HepG2 (cell line): ENCODE measurements around the gene SRCAP. TPM values are rescaled to one million over a fixed set of nuclear protein-coding genes. Genes with fewer than 3 reads are reported as not detected.

Experiments
- BCL6 ChIP-seq: IDR thresholded peaks from 2 replicates; pipeline ENCODE4 v1.6.1; 2016; ENCODE audit warnings: missing genetic modification reagents, missing compliant biosample characterization
- ELF4 ChIP-seq: sonication (generic); formaldehyde crosslinking; IDR thresholded peaks from 2 replicates; pipeline ENCODE4 v1.5.0; 2020; ENCODE audit warnings: missing genetic modification reagents, mild to moderate bottlenecking, moderate library complexity, borderline replicate concordance
- EP300 ChIP-seq, 3 experiments: sonication (generic) in 1 of 3; formaldehyde crosslinking in 1 of 3; IDR thresholded peaks; 2 replicates each; pipeline versions ENCODE4 v1.5.1 to v1.6.1; 2011 to 2020; ENCODE audit warnings: low read depth in 2 of 3, low read length in 2 of 3, borderline replicate concordance in 1 of 3, improper control_type of control experiment in 1 of 3, mild to moderate bottlenecking in 1 of 3, missing genetic modification reagents in 1 of 3, moderate library complexity in 1 of 3
- HDAC6 ChIP-seq: fragments of 200-600 bp; sonication (generic); IDR thresholded peaks from 2 replicates; pipeline ENCODE4 v1.7.0; 2017; ENCODE audit warnings: mild to moderate bottlenecking, antibody characterized with exemption, low read length, low read depth
- MAZ ChIP-seq, 2 experiments: sonication (generic) in 1 of 2; formaldehyde crosslinking in 1 of 2; IDR thresholded peaks; 2 replicates each; pipeline versions ENCODE4 v1.5.0 to v1.6.1; 2012 to 2020; ENCODE audit warnings: low read depth in 2 of 2, mild to moderate bottlenecking in 2 of 2, borderline replicate concordance in 1 of 2, improper control_type of control experiment in 1 of 2, low read length in 1 of 2, missing genetic modification reagents in 1 of 2, moderate library complexity in 1 of 2
- NFAT5 ChIP-seq: sonication (generic); formaldehyde crosslinking; IDR thresholded peaks from 2 replicates; pipeline ENCODE4 v1.4.0; 2020; ENCODE audit warnings: missing genetic modification reagents
- NR2F1 ChIP-seq, 2 experiments: fragments of 450-650 bp in 1 of 2; formaldehyde crosslinking in 1 of 2; IDR thresholded peaks; 2 replicates each; pipeline versions ENCODE4 v1.5.0 to v1.6.1; 2016 to 2020; ENCODE audit warnings: mild to moderate bottlenecking in 1 of 2, missing compliant biosample characterization in 1 of 2, missing genetic modification reagents in 1 of 2, moderate library complexity in 1 of 2
- RXRA ChIP-seq: sonication (generic); formaldehyde crosslinking; IDR thresholded peaks from 2 replicates; pipeline ENCODE4 v1.5.1; 2020; ENCODE audit warnings: missing genetic modification reagents
- UBTF ChIP-seq: sonication (generic); formaldehyde crosslinking; IDR thresholded peaks from 2 replicates; pipeline ENCODE4 v1.4.0; 2020; ENCODE audit warnings: mild to moderate bottlenecking, missing genetic modification reagents
- ZBTB4 ChIP-seq: sonication (generic); formaldehyde crosslinking; IDR thresholded peaks from 2 replicates; pipeline ENCODE4 v1.4.0; 2020; ENCODE audit warnings: missing genetic modification reagents, mild to moderate bottlenecking, borderline replicate concordance
- ZFP62 ChIP-seq: sonication (generic); formaldehyde crosslinking; IDR thresholded peaks from 2 replicates; pipeline ENCODE4 v1.4.0; 2020; ENCODE audit warnings: missing genetic modification reagents
- ZNF333 ChIP-seq: sonication (generic); formaldehyde crosslinking; IDR thresholded peaks from 2 replicates; pipeline ENCODE4 v1.4.0; 2020; ENCODE audit warnings: mild to moderate bottlenecking, missing genetic modification reagents, borderline replicate concordance
- ZNF33A ChIP-seq: sonication (generic); formaldehyde crosslinking; IDR thresholded peaks from 2 replicates; pipeline ENCODE4 v1.5.1; 2020; ENCODE audit warnings: missing genetic modification reagents, mild to moderate bottlenecking, moderate library complexity, borderline replicate concordance
- ZNF382 ChIP-seq: sonication (generic); formaldehyde crosslinking; IDR thresholded peaks from 2 replicates; pipeline ENCODE4 v1.5.0; 2020; ENCODE audit warnings: missing genetic modification reagents, mild to moderate bottlenecking, borderline replicate concordance
- ZNF619 ChIP-seq: sonication (generic); formaldehyde crosslinking; IDR thresholded peaks from 2 replicates; pipeline ENCODE4 v1.4.0; 2020; ENCODE audit warnings: mild to moderate bottlenecking, missing genetic modification reagents
- polyA plus RNA-seq, 8 experiments: library from polyadenylated mRNA; depleted of rRNA in 3 of 8; stranded (reverse) in 7 of 8; unstranded in 1 of 8; fragments of >200 nt; fragmentation: Illumina TruSeq in 4 of 8; extraction: Trizol in 4 of 8; gene quantifications; 2 replicates each; pipeline versions ENCODE4 v1.2.1 to v1.2.3, GENCODE V29; 2011 to 2016; ENCODE audit warnings: low read depth in 4 of 8, missing spikeins in 1 of 8, mixed read lengths in 1 of 8; ENCODE audit not compliant: insufficient read depth in 1 of 8
- total RNA-seq, 5 experiments: library from RNA; depleted of rRNA; stranded (reverse); fragments of >200 nt; fragmentation: Illumina TruSeq; extraction: Trizol; gene quantifications; 2 replicates each; pipeline ENCODE4 v1.2.3, GENCODE V29; 2016; ENCODE audit warnings: low read depth in 1 of 5

Gene SRCAP
- total and polyA plus RNA-seq, 2 of the 13 experiments (the other 11 are each of a cell fraction or from before 2014, with no cell fraction given) = 4.9 to 9.0 TPM

- TF ChIP-seq NR2F1 (CRISPR knock-in tag; IDR thresholded peaks at IDR 0.05) = no peak
- TF ChIP-seq RXRA = peak; percentile 47
- peak; percentile 23; the same call in 1 of the 2 replicates for TF ChIP-seq ELF4 (CRISPR knock-in tag)
- TF ChIP-seq NFAT5 (CRISPR knock-in tag) = peak; percentile 33; the same call in 1 of the 2 replicates
- no peak for TF ChIP-seq ZNF619
- TF ChIP-seq EP300 (IDR thresholded peaks at IDR 0.05; ENCODE audit: low read depth in 2 of 2, low read length in 2 of 2) = peak in 1 of 2 experiments; percentile 22; a peak in 2 of 4 replicates
- no peak for TF ChIP-seq EP300 (CRISPR knock-in tag; IDR thresholded peaks at IDR 0.05; ENCODE audit: borderline replicate concordance)
- peak; percentile 48 for TF ChIP-seq UBTF
- TF ChIP-seq MAZ (IDR thresholded peaks at IDR 0.05; ENCODE audit: borderline replicate concordance, low read depth, low read length) = peak; percentile 56
- TF ChIP-seq MAZ (CRISPR knock-in tag; IDR thresholded peaks at IDR 0.05; ENCODE audit: low read depth) = peak; percentile 92
- peak; percentile 67; the same call in 1 of the 2 replicates for TF ChIP-seq BCL6 (CRISPR knock-in tag)
- peak; percentile 14; the same call in 1 of the 2 replicates for TF ChIP-seq ZBTB4
- no peak for TF ChIP-seq ZNF33A (CRISPR knock-in tag)
- TF ChIP-seq ZFP62 (CRISPR knock-in tag) = peak; percentile 70; the same call in 1 of the 2 replicates
- TF ChIP-seq ZNF382 (CRISPR knock-in tag) = no peak
- no peak for TF ChIP-seq HDAC6
- peak; percentile 84 for TF ChIP-seq ZNF333 (CRISPR knock-in tag)
Measured at GRCh38 chr16:30657866-30658730, 40.9 kb upstream of the SRCAP start, which contains the start of gene FBRS (continued).
